ENCODE data around the gene PIK3C2A. TPM values are rescaled to one million over a fixed set of nuclear protein-coding genes. Genes with fewer than 3 reads are reported as not detected.
"Not testable (repeated sequence)": the region's sequence is repeated elsewhere in the genome, so short reads cannot be mapped to it uniquely, and the experiment has no call there.

The PIK3C2A gene
- total and polyA plus RNA-seq, 8 donors, result 6.6 to 114 (median 35.9) TPM

DNA sequence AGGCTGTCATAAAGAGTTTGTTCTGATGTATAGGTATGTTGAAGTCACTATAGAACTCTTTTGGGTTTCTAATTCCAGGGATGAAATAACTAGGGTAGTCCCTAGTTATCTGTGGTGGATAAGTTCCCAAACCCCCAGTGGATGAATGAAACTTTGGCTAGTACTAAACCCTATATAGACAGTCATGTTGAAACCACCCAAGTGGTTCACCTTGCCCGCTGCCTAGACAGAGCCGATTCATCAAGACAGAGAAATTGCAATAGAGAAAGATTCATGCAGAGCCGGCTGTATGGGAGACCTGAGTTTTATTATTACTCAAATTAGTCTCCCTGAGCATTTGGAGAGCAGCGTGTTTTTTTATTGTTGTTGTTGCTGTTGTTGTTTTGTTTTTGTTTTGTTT lies 44.9 kb upstream of the PIK3C2A start:
- no peak for DNase-seq
- no peak overlapping the region for H3K27ac ChIP-seq
- intact Hi-C loops (cut with DNase I; ENCODE audit: low total_unique reads), result no loop called here
- no peaks in the 10 kb centered on the region for H3K9me3 ChIP-seq
- no peak for TF ChIP-seq POLR2AphosphoS5 (IDR thresholded peaks at IDR 0.05)
- TF ChIP-seq EP300 (IDR thresholded peaks at IDR 0.05), result no peak
- no peak for TF ChIP-seq POLR2A (IDR thresholded peaks at IDR 0.05)
- TF ChIP-seq, protein P1, sequence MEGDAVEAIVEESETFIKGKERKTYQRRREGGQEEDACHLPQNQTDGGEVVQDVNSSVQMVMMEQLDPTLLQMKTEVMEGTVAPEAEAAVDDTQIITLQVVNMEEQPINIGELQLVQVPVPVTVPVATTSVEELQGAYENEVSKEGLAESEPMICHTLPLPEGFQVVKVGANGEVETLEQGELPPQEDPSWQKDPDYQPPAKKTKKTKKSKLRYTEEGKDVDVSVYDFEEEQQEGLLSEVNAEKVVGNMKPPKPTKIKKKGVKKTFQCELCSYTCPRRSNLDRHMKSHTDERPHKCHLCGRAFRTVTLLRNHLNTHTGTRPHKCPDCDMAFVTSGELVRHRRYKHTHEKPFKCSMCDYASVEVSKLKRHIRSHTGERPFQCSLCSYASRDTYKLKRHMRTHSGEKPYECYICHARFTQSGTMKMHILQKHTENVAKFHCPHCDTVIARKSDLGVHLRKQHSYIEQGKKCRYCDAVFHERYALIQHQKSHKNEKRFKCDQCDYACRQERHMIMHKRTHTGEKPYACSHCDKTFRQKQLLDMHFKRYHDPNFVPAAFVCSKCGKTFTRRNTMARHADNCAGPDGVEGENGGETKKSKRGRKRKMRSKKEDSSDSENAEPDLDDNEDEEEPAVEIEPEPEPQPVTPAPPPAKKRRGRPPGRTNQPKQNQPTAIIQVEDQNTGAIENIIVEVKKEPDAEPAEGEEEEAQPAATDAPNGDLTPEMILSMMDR (IDR thresholded peaks at IDR 0.05), result no peak
- peaks cover 0 to 4% (median 0%) of the 10 kb centered on the region in 4 donors for H3K4me1 ChIP-seq
- H3K36me3 ChIP-seq, result no peaks in the 10 kb centered on the region
- no peaks in the 10 kb centered on the region for H3K27me3 ChIP-seq
- H3K4me3 ChIP-seq, result no peak overlapping the region
- 65 to 88% (median 77%) methylated on average over 4 of the region's 4 CpGs for WGBS, 5 donors

DNA sequence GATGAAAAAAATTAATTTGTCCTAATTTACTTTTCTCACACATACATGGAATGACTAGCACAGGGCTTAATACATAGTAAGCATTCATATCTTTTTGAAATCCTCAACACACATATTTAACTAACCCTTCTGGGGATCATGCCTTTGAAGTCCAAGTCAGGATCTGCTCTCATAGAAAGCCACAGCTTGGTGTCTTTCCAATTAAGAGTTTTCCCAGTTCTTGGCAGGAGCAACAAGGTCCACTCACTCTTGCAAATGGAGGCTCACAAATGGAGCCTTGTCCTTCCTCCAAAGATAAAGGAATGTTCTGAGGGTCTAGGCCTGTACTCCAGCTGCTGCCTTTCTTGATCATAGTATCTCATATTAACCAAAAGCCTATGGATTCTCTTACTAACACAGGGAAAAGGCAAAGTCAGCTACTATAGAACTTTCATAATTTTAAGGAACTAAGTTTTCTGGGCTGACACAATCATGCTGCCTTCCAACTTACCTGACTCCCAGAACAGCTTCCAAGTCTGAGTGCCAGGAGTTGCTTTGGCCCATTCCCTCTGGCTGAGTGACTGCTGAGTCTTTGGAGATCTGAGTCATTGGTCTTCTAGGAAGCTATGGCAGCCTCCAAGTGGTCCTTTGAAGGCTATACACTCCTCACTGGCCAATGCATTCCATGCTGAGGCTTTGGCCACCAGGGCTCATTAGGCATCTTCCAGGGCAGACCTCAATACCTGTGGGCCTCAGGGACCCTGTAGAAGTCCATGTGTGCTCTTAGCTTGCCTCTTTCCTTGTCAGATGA lies 43.0 kb upstream of the PIK3C2A start:
- Histone ChIP-seq H3K4me1 (no peaks in the 10 kb centered on the region), H3K36me3 (no peaks in the 10 kb centered on the region), H3K4me3 (no peak overlapping the region), H3K9me3 (no peaks in the 10 kb centered on the region), H3K27me3 (no peaks in the 10 kb centered on the region), H3K27ac (no peak overlapping the region)
- intact Hi-C loops (cut with DNase I; ENCODE audit: low total_unique reads), result no loop called here
- no peak for DNase-seq
- TF ChIP-seq POLR2A (IDR thresholded peaks at IDR 0.05) (no peak), EP300 (IDR thresholded peaks at IDR 0.05) (no peak), POLR2AphosphoS5 (IDR thresholded peaks at IDR 0.05) (no peak)
- TF ChIP-seq, protein P1 (IDR thresholded peaks at IDR 0.05), result no peak

- H3K27ac ChIP-seq, result no peak overlapping the region
- no peaks in the 10 kb centered on the region for H3K4me1 ChIP-seq
- H3K36me3 ChIP-seq, result no peaks in the 10 kb centered on the region
- H3K27me3 ChIP-seq, result no peaks in the 10 kb centered on the region
- WGBS, 5 donors, result 56 to 78% (median 64%) methylated on average over 2 of the region's 2 CpGs
- TF ChIP-seq POLR2A (IDR thresholded peaks at IDR 0.05) (no peak), EP300 (IDR thresholded peaks at IDR 0.05) (no peak), POLR2AphosphoS5 (IDR thresholded peaks at IDR 0.05) (no peak)
- TF ChIP-seq, protein P1 (IDR thresholded peaks at IDR 0.05), result no peak
- intact Hi-C loops (cut with DNase I; ENCODE audit: low total_unique reads), result no loop called here
- no peak for DNase-seq
- H3K9me3 ChIP-seq, result no peaks in the 10 kb centered on the region
- H3K4me3 ChIP-seq, result no peak overlapping the region
These were observed 36.3 kb upstream of the PIK3C2A start for GRCh38 chr11:17244046-17244445.

GRCh38 chr11:17242954-17243353 lies 35.2 kb upstream of the PIK3C2A start:
- H3K4me1 ChIP-seq; H3K27me3 ChIP-seq; intact Hi-C loops (cut with DNase I; ENCODE audit: low total_unique reads); H3K27ac ChIP-seq; H3K4me3 ChIP-seq; H3K36me3 ChIP-seq; DNase-seq; H3K9me3 ChIP-seq: not testable (repeated sequence)
- WGBS, 5 donors, result 94 to 99% (median 97%) methylated on average over 2 to 4 of the region's 4 CpGs

GRCh38 chr11:17240780-17241179 lies 33.0 kb upstream of the PIK3C2A start:
- Histone ChIP-seq H3K27ac (no peak overlapping the region), H3K36me3 (no peaks in the 10 kb centered on the region), H3K4me1 (no peaks in the 10 kb centered on the region), H3K27me3 (no peaks in the 10 kb centered on the region), H3K9me3 (no peaks in the 10 kb centered on the region), H3K4me3 (no peak overlapping the region)
- TF ChIP-seq POLR2AphosphoS5 (IDR thresholded peaks at IDR 0.05) (no peak), EP300 (IDR thresholded peaks at IDR 0.05) (no peak), POLR2A (IDR thresholded peaks at IDR 0.05) (no peak)
- TF ChIP-seq, protein P1 (IDR thresholded peaks at IDR 0.05), result no peak
- DNase-seq, result no peak
- intact Hi-C loops (cut with DNase I; ENCODE audit: low total_unique reads), result no loop called here

DNA sequence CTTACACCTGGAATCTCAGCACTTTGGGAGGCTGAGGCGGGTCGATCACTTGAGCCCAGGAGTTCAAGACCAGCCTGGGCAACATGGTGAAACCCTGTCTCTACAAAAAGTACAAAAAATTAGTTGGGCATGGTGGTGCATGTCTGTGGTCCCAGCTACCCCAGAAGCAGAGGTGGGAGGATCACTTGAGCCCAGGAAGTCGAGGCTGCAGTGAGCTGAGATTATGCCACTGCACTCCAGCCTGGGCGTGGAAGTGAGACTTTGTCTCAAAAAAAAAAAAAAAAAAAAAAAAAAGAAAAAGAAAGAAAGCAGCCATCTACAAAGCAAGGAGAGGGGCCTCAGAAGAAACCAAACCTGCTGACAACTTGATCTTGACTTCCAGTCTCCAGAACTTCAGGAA lies 32.1 kb upstream of the PIK3C2A start:
- not testable (repeated sequence) for H3K4me3 ChIP-seq, H3K36me3 ChIP-seq, H3K27ac ChIP-seq, DNase-seq, H3K9me3 ChIP-seq, H3K27me3 ChIP-seq, H3K4me1 ChIP-seq
- 78 to 89% (median 85%) methylated on average over 4 of the region's 4 CpGs for WGBS, 5 donors
- intact Hi-C loops (cut with DNase I; ENCODE audit: low total_unique reads), result loop anchor here (10.0 kb wide), 1 partner anchor 265 kb away; no protein-coding TSS in a partner anchor
